Mesenchymal stem cell (in vitro differentiated cells and primary cell): ENCODE measurements around the gene DESI1.

Source experiments
- DNase-seq: peaks from one replicate; pipeline ENCODE4 v3.0.0-alpha.2; 2013
- H2AFZ ChIP-seq: one replicate; pipeline ENCODE4 v1.6.1; 2013; ENCODE audit warnings: low read depth, mild to moderate bottlenecking, control low read depth, inconsistent platforms, low read length, moderate library complexity
- H2AK5ac ChIP-seq: 2 replicates; pipeline ENCODE4 v1.6.1; 2013; ENCODE audit warnings: low read length, moderate library complexity, mild to moderate bottlenecking, inconsistent platforms; ENCODE audit not compliant: severe bottlenecking
- H2BK120ac ChIP-seq: one replicate; pipeline ENCODE4 v1.6.1; 2013; ENCODE audit warnings: low read depth, mild to moderate bottlenecking, inconsistent platforms, low read length, moderate library complexity
- H2BK12ac ChIP-seq, 2 experiments: one replicate each; pipeline ENCODE4 v1.6.1; 2013; ENCODE audit warnings: inconsistent platforms in 2 of 2, low read length in 2 of 2, mild to moderate bottlenecking in 2 of 2, moderate library complexity in 2 of 2, control low read depth in 1 of 2
- H2BK15ac ChIP-seq: one replicate; pipeline ENCODE4 v1.6.1; 2013; ENCODE audit warnings: mild to moderate bottlenecking, low read depth, inconsistent platforms; ENCODE audit not compliant: poor library complexity, severe bottlenecking
- H2BK5ac ChIP-seq: 2 replicates; pipeline ENCODE4 v1.6.1; 2013; ENCODE audit warnings: low read depth, mild to moderate bottlenecking, low read length, control low read depth, inconsistent platforms; ENCODE audit not compliant: poor library complexity, severe bottlenecking
- H3K14ac ChIP-seq, 2 experiments: one replicate each; pipeline ENCODE4 v1.6.1; 2013; ENCODE audit warnings: inconsistent platforms in 2 of 2, low read length in 2 of 2, control low read depth in 1 of 2, mild to moderate bottlenecking in 1 of 2, moderate library complexity in 1 of 2
- H3K18ac ChIP-seq, 2 experiments: one replicate each; pipeline ENCODE4 v1.6.1; 2013; ENCODE audit warnings: inconsistent platforms in 2 of 2, low read length in 2 of 2, control low read depth in 1 of 2, low read depth in 1 of 2, mild to moderate bottlenecking in 1 of 2
- H3K23ac ChIP-seq, 2 experiments: one replicate each; pipeline ENCODE4 v1.6.1; 2013; ENCODE audit warnings: inconsistent platforms in 2 of 2, low read length in 2 of 2, mild to moderate bottlenecking in 2 of 2, moderate library complexity in 2 of 2, control low read depth in 1 of 2
- H3K27ac ChIP-seq: 2 replicates; pipeline ENCODE4 v1.5.1; 2013; ENCODE audit warnings: mild to moderate bottlenecking, moderate library complexity, low read length, control low read depth, inconsistent platforms; ENCODE audit not compliant: poor library complexity, severe bottlenecking
- H3K27me3 ChIP-seq, 2 experiments: 2 replicates each; pipeline versions ENCODE4 v1.6.1 to v1.7.0; 2013; ENCODE audit warnings: low read length in 2 of 2, mild to moderate bottlenecking in 2 of 2, moderate library complexity in 2 of 2, control low read depth in 1 of 2, inconsistent platforms in 1 of 2; ENCODE audit not compliant: control insufficient read depth in 1 of 2, insufficient read depth in 1 of 2
- H3K36me3 ChIP-seq, 2 experiments: 2 replicates each; pipeline versions ENCODE4 v1.6.1 to v1.7.0; 2013; ENCODE audit warnings: low read length in 2 of 2, control low read depth in 1 of 2, inconsistent platforms in 1 of 2, low read depth in 1 of 2, mild to moderate bottlenecking in 1 of 2; ENCODE audit not compliant: insufficient read depth in 2 of 2, control insufficient read depth in 1 of 2
- H3K4ac ChIP-seq, 2 experiments: one replicate each; pipeline ENCODE4 v1.6.1; 2013; ENCODE audit warnings: inconsistent platforms in 2 of 2, low read length in 2 of 2, mild to moderate bottlenecking in 2 of 2, moderate library complexity in 2 of 2, control low read depth in 1 of 2, low read depth in 1 of 2
- H3K4me1 ChIP-seq: 2 replicates; pipeline ENCODE4 v1.6.1; 2013; ENCODE audit warnings: low read depth, low read length, control low read depth; ENCODE audit not compliant: control insufficient read depth, insufficient read depth
- H3K4me2 ChIP-seq: 2 replicates; pipeline ENCODE4 v1.6.1; 2013; ENCODE audit warnings: low read length, mild to moderate bottlenecking, inconsistent platforms; ENCODE audit not compliant: poor library complexity, severe bottlenecking
- H3K4me3 ChIP-seq, 2 experiments: 2 replicates each; pipeline versions ENCODE4 v1.5.1 to v1.7.0; 2013; ENCODE audit warnings: low read length in 2 of 2, mild to moderate bottlenecking in 2 of 2, control low read depth in 1 of 2, low read depth in 1 of 2; ENCODE audit not compliant: insufficient read depth in 1 of 2
- H3K79me1 ChIP-seq: replicated peaks from 2 replicates; pipeline ENCODE4 v1.6.1; 2013; ENCODE audit warnings: mild to moderate bottlenecking, control low read depth, low read length, inconsistent platforms; ENCODE audit not compliant: poor library complexity, severe bottlenecking
- H3K9ac ChIP-seq: 2 replicates; pipeline ENCODE4 v1.7.0; 2013; ENCODE audit warnings: mild to moderate bottlenecking, low read length, moderate library complexity
- H3K9me3 ChIP-seq: 2 replicates; pipeline ENCODE4 v1.7.0; 2013; ENCODE audit warnings: mild to moderate bottlenecking, low read length; ENCODE audit not compliant: control insufficient read depth
- H4K8ac ChIP-seq: one replicate; pipeline ENCODE4 v1.6.1; 2013; ENCODE audit warnings: inconsistent platforms, mild to moderate bottlenecking, low read length, moderate library complexity
- H4K91ac ChIP-seq: one replicate; pipeline ENCODE4 v1.6.1; 2013; ENCODE audit warnings: mild to moderate bottlenecking, low read length, inconsistent platforms
- WGBS: methylation state at CpG from one replicate; pipeline ENCODE4 v1.1.7; 2013; ENCODE audit warnings: mixed read lengths; 5-methylcytosine and 5-hydroxymethylcytosine counted together

DESI1 gene

GRCh38 chr22:41565403-41566054 lies 55.3 kb downstream of the DESI1 start:
- peak overlapping the region; percentile 68 for H3K27ac ChIP-seq
- no peak overlapping the region for H2BK15ac ChIP-seq
- peak overlapping the region; percentile 55 for H4K8ac ChIP-seq
- H4K91ac ChIP-seq: no peak overlapping the region
- H3K14ac ChIP-seq: no peak overlapping the region
- no peak overlapping the region for H3K9ac ChIP-seq
- H3K27me3 ChIP-seq: no peaks in the 10 kb centered on the region
- H2BK5ac ChIP-seq: no peak overlapping the region
- H2BK120ac ChIP-seq: no peak overlapping the region
- H3K4me2 ChIP-seq: peak overlapping the region; percentile 20
- no peaks in the 10 kb centered on the region for H3K36me3 ChIP-seq
- peaks cover 40% of the 10 kb centered on the region for H3K4me1 ChIP-seq
- no peak overlapping the region for H3K23ac ChIP-seq
- H2AFZ ChIP-seq: no peak overlapping the region
- DNase-seq: peak; percentile 89
- H3K9me3 ChIP-seq: no peaks in the 10 kb centered on the region
- H3K4me3 ChIP-seq: no peak overlapping the region
- WGBS: 13% methylated on average over 7 of the region's 8 CpGs
- H2BK12ac ChIP-seq: peak overlapping the region in 1 of 2 experiments; percentile 56
- H2AK5ac ChIP-seq: no peak overlapping the region
- H3K18ac ChIP-seq: peak overlapping the region in 1 of 2 experiments; percentile 48
- H3K79me1 ChIP-seq: no peaks in the 10 kb centered on the region
- no peak overlapping the region for H3K4ac ChIP-seq

DNA sequence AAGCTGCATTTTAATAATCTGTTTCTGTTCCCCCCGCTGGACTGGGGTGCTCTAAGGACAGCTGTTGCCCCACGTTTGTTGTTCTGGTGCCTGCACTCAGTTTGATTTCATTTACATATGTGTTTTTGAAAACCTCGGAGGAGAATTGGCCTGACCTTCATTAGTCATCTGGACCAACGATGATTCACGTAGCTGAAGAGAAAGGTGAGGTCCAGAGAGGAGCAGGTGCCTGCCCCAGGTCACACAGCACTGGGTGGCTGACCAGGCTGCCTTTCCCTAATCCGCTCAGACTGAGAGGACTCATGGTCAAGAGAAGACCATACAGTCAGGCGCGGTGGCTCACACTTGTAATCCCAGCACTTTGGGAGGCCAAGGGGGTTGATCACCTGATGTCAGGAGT lies 56.3 kb downstream of the DESI1 start:
- H2BK15ac ChIP-seq: no peak overlapping the region
- H2AK5ac ChIP-seq: peak overlapping the region; percentile 59
- no peak overlapping the region for H2BK5ac ChIP-seq
- peak; percentile 40 for DNase-seq
- no peak overlapping the region for H3K4me3 ChIP-seq
- no peaks in the 10 kb centered on the region for H3K79me1 ChIP-seq
- H3K18ac ChIP-seq: peak overlapping the region in 1 of 2 experiments; percentile 34
- no peak overlapping the region for H3K23ac ChIP-seq
- H3K27ac ChIP-seq: no peak overlapping the region
- H2BK12ac ChIP-seq: peak overlapping the region; percentile 4 to 49
- H3K4me1 ChIP-seq: peaks cover 47% of the 10 kb centered on the region
- no peaks in the 10 kb centered on the region for H3K27me3 ChIP-seq
- H3K9ac ChIP-seq: no peak overlapping the region
- no peak overlapping the region for H3K4ac ChIP-seq
- H2AFZ ChIP-seq: no peak overlapping the region
- no peak overlapping the region for H3K14ac ChIP-seq
- H4K91ac ChIP-seq: no peak overlapping the region
- H2BK120ac ChIP-seq: no peak overlapping the region
- no peaks in the 10 kb centered on the region for H3K9me3 ChIP-seq
- WGBS: 63% methylated on average over 8 of the region's 8 CpGs
- no peaks in the 10 kb centered on the region for H3K36me3 ChIP-seq
- H3K4me2 ChIP-seq: no peak overlapping the region
- no peak overlapping the region for H4K8ac ChIP-seq

DNA sequence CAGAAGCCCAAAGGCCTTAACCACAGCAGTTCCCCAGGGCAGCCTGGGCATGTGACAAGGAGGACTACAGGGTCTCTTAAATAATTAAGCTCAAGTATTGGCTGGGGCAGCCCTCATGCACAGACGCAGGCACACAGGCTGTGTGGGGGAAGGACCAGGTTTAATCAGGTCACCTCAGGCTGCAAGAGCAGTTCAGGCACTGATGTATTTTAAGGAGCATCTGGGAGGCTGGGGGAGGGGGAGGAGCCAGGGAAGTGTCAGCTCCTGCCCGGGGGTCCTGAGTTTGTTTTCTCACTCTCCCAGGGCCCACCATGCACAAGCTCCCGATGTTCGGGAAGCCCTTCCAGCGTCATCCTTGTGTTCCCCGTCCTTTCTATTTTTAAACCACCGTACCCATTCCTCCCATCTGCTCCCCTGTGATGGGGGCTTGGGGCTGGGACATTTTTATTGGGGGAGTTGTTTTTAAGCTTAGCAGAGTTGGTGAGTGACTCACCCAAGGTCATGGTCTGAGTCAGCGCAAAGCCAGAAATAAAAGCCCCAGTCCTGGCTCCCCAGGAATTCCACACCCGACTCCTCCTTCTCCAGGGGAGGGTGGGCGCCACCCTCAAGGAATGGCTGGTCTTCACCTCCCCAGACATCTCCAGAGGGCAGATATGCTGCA lies 57.7 kb downstream of the DESI1 start:
- Histone ChIP-seq H3K36me3 (no peaks in the 10 kb centered on the region), H4K91ac (peak overlapping the region; percentile 48), H3K27me3 (no peaks in the 10 kb centered on the region), H2BK120ac (peak overlapping the region; percentile 4), H3K23ac (no peak overlapping the region), H4K8ac (peak overlapping the region; percentile 62), H3K9me3 (no peaks in the 10 kb centered on the region), H2BK12ac (peak overlapping the region; percentile 79 to 94), H2AFZ (no peak overlapping the region), H3K4me2 (peak overlapping the region; percentile 59), H3K14ac (peak overlapping the region in 1 of 2 experiments; percentile 64), H3K79me1 (no peaks in the 10 kb centered on the region), H2BK15ac (no peak overlapping the region), H3K18ac (peak overlapping the region; percentile 70 to 92), H3K4me3 (peak overlapping the region in 1 of 2 experiments; percentile 22), H3K9ac (peak overlapping the region; percentile 49), H2BK5ac (peak overlapping the region; percentile 74), H3K4ac (peak overlapping the region; percentile 76 to 78), H3K4me1 (peaks cover 47% of the 10 kb centered on the region), H3K27ac (peak overlapping the region; percentile 71), H2AK5ac (peak overlapping the region; percentile 84)
- DNase-seq: peak; percentile 88
- WGBS: 0% methylated on average over 4 of the region's 10 CpGs

- Histone ChIP-seq H2BK5ac (peak overlapping the region; percentile 63), H3K4me3 (no peak overlapping the region), H4K91ac (peak overlapping the region; percentile 48), H3K18ac (peak overlapping the region; percentile 63 to 92), H2BK12ac (peak overlapping the region; percentile 79 to 94), H2BK15ac (peak overlapping the region; percentile 55), H2BK120ac (peak overlapping the region; percentile 74), H3K9ac (no peak overlapping the region), H3K4me1 (peaks cover 53% of the 10 kb centered on the region), H3K36me3 (no peaks in the 10 kb centered on the region), H3K23ac (no peak overlapping the region), H3K27me3 (no peaks in the 10 kb centered on the region), H3K14ac (no peak overlapping the region), H3K4me2 (peak overlapping the region; percentile 59), H3K9me3 (no peaks in the 10 kb centered on the region), H2AK5ac (peak overlapping the region; percentile 84), H3K4ac (peak overlapping the region; percentile 54 to 76), H3K79me1 (no peaks in the 10 kb centered on the region), H3K27ac (peak overlapping the region; percentile 71), H2AFZ (no peak overlapping the region), H4K8ac (peak overlapping the region; percentile 76)
- DNase-seq: no peak
- WGBS: 81% methylated on average over 4 of the region's 4 CpGs
Observed at GRCh38 chr22:41562461-41562860, 58.4 kb downstream of the DESI1 start.
